GM20000 (cell line): ENCODE data around the gene TMEM258.

Source experiments
- DNase-seq: peaks from one replicate; pipeline ENCODE4 v3.0.0; 2012; ENCODE audit warnings: low spot score
- TF ChIP-seq, protein P1 (sequence below): IDR thresholded peaks from 2 replicates; pipeline ENCODE4 v1.5.1; 2012; ENCODE audit warnings: mild to moderate bottlenecking, control low read depth; ENCODE audit errors: extremely low read depth, missing control alignments

Gene TMEM258

DNA sequence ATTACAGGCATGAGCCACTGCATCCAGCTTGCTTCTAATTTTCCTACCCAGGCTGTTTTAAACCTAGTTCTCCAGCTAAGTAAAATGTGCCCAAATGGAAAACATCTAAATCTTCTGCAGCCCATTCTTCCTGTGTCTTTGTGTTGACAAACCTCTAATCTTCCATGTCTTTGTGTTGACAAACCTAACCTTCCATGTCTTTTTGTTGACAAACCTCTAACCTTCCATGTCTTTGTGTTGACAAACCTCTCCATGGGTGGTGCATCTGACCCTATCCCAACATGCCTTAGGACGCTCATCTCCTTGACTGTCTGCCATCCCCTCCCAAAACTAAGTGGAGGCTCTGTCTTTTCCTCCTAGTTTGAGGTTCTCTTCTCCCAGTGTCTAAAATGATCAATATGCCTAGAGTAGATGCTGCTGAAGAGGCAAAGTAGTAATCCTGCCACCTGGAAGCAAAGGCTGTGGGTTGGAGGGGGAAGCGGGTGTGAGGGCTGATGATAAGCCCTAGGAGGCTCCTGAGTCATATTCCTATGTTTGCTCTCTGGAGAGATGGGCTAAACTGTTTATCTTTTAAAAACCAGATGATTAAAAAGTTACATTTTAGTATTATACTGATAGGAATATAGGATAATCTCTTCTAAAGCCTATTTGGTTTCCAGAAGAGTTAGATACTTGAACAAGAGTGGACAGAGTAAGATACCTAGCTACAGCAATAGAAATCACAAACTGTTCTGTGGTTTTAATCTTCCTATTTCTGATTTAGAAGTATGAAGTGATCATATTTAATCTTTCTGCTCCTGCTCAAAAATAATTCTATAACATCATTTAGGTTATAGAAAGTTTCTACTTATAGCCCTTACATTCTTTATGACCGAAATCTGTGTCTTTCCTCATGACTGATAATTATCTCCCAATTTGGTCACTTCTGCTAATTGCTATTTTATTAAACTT lies 8.2 kb upstream of the TMEM258 start:
- TF ChIP-seq, protein P1, sequence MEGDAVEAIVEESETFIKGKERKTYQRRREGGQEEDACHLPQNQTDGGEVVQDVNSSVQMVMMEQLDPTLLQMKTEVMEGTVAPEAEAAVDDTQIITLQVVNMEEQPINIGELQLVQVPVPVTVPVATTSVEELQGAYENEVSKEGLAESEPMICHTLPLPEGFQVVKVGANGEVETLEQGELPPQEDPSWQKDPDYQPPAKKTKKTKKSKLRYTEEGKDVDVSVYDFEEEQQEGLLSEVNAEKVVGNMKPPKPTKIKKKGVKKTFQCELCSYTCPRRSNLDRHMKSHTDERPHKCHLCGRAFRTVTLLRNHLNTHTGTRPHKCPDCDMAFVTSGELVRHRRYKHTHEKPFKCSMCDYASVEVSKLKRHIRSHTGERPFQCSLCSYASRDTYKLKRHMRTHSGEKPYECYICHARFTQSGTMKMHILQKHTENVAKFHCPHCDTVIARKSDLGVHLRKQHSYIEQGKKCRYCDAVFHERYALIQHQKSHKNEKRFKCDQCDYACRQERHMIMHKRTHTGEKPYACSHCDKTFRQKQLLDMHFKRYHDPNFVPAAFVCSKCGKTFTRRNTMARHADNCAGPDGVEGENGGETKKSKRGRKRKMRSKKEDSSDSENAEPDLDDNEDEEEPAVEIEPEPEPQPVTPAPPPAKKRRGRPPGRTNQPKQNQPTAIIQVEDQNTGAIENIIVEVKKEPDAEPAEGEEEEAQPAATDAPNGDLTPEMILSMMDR = no peak
- no peak for DNase-seq

DNA sequence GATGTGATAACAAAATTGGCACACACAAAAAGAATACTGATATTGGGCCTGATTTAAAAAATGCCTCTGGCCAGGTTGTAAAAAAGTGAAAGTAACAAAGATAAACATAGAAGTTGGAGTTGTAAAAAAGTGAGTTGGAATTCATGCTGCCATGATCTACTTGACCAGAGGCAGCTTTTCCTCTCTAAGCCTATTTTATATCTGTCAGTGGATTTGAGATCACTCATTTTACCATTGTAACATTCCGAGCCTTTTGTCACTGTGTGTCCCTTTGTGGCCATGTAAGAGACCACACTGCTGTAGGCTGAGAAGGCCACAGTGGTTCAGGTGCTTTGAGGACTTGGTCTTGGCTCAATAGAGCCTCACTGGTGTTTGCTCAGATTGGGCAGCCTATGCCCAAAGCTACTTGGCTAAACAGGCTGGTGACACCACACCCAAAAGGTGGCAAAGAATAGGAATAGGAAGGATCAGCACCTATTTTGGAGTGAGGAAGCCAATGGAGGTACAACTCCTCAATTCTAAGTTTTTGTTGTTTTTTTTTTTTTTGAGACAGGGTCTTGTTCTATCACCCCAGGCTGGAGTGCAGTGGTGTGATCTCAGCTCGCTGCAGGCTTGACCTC lies 7.4 kb upstream of the TMEM258 start:
- TF ChIP-seq, protein P1 = no peak
- no peak for DNase-seq

DNA sequence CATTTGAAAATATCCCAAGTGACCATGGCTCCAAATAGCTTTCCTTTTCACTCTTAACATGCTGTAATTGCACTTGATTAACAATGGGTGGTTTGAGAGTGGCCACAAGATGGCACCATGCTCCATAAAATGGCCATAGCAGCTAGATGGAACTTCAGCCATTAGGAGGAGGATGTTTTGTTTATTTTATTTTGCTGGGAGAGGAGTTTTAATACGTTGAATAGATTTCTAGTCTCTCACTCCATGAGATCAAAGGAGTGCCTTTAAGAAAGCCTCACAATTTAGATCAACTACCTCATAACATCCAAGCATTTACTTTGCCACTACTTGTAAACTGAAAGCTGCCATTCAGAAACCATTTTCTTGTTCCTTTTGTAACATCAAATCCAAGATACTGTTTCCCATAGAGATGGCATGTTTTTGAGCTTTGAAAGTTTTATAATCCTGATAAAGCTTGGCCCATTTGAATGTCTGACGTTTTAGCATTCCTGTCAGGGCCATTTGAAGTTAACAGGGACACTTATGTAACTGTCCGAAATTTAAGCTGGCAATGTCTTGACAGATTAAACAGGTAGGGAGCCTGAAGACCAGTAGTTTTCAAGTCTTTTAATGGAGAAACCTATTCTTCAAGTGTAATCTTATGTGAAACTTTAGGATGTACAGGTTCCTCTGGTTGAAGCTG lies 5.0 kb upstream of the TMEM258 start:
- DNase-seq = peak; percentile 69
- TF ChIP-seq, protein P1 = peak; percentile 73

DNA sequence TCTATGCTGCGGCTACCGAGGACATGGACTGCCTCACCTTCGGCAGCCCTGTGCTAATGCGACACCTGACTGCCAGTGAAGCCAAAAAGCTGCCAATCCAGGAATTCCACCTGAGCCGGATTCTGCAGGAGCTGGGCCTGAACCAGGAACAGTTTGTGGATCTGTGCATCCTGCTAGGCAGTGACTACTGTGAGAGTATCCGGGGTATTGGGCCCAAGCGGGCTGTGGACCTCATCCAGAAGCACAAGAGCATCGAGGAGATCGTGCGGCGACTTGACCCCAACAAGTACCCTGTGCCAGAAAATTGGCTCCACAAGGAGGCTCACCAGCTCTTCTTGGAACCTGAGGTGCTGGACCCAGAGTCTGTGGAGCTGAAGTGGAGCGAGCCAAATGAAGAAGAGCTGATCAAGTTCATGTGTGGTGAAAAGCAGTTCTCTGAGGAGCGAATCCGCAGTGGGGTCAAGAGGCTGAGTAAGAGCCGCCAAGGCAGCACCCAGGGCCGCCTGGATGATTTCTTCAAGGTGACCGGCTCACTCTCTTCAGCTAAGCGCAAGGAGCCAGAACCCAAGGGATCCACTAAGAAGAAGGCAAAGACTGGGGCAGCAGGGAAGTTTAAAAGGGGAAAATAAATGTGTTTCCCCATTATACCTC lies 3.6 kb upstream of the TMEM258 start:
- DNase-seq = no peak
- TF ChIP-seq, protein P1 = no peak

DNA sequence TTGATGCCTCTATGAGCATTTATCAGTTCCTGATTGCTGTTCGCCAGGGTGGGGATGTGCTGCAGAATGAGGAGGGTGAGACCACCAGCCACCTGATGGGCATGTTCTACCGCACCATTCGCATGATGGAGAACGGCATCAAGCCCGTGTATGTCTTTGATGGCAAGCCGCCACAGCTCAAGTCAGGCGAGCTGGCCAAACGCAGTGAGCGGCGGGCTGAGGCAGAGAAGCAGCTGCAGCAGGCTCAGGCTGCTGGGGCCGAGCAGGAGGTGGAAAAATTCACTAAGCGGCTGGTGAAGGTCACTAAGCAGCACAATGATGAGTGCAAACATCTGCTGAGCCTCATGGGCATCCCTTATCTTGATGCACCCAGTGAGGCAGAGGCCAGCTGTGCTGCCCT lies 3.1 kb upstream of the TMEM258 start:
- DNase-seq = no peak
- TF ChIP-seq, protein P1 = no peak

DNA sequence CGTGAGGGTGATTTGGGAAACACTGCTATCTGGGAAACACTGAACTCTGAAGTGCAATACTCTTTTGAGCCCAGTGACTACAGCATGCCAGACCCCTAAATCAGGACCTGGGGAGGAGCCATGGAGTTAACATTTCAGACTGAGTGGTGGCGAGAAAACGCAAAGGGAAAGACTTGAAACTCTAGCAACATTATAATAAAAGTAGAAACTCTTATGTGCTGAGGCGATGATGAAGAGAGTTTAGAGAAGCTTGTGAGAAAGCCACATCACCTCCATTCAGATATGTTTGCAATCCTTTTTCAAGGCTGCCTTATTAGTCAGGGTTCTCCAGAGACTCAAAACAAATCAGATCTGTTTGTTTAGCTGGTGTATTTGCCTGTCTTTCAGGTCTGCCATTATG lies 2.2 kb upstream of the TMEM258 start:
- TF ChIP-seq, protein P1 = no peak
- DNase-seq = no peak
